SK-N-SH treated with all-trans-retinoic acid at 6 μM for 48 hours (cell line): ENCODE results near the gene HIVEP3.

Experiments
- ATAC-seq: fragments of 200-7000 bp; cut with Tn5 transposase; 3 replicates; pipeline ENCODE4 v1.9.1; 2020; ENCODE audit warnings: mild to moderate bottlenecking, moderate library complexity
- ARNTL ChIP-seq: fragments of 450-650 bp; formaldehyde crosslinking; IDR thresholded peaks from 2 replicates; pipeline ENCODE4 v1.5.0; 2020; ENCODE audit warnings: low read depth, mild to moderate bottlenecking, moderate library complexity, borderline replicate concordance
- BACH2 ChIP-seq: fragments of 250-450 bp; sonication (Bioruptor Pico); IDR thresholded peaks from 2 replicates; pipeline ENCODE4 v1.9.0; 2021; ENCODE audit warnings: mild to moderate bottlenecking, borderline replicate concordance
- CSDC2 ChIP-seq: fragments of 250-450 bp; sonication (Bioruptor Pico); IDR thresholded peaks from 2 replicates; pipeline ENCODE4 v1.5.0; 2020; ENCODE audit warnings: mild to moderate bottlenecking, moderate library complexity
- CSRNP3 ChIP-seq: fragments of 250-450 bp; sonication (Bioruptor Pico); IDR thresholded peaks from 2 replicates; pipeline ENCODE4 v1.5.1; 2021; ENCODE audit warnings: mild to moderate bottlenecking, moderate library complexity
- ESRRG ChIP-seq: fragments of 250-450 bp; sonication (Bioruptor Pico); IDR thresholded peaks from 2 replicates; pipeline ENCODE4 v1.6.1; 2021; ENCODE audit warnings: mild to moderate bottlenecking
- GLIS3 ChIP-seq: fragments of 250-450 bp; sonication (Bioruptor Pico); IDR thresholded peaks from 2 replicates; pipeline ENCODE4 v1.5.0; 2020; ENCODE audit warnings: mild to moderate bottlenecking, moderate library complexity
- ISL1 ChIP-seq: fragments of 250-450 bp; sonication (Bioruptor Pico); IDR thresholded peaks from 2 replicates; pipeline ENCODE4 v2.1.2; 2022; ENCODE audit warnings: mild to moderate bottlenecking, moderate library complexity
- OSR1 ChIP-seq: fragments of 250-450 bp; sonication (Bioruptor Pico); IDR thresholded peaks from 2 replicates; pipeline ENCODE4 v1.8.0; 2022; ENCODE audit warnings: moderate library complexity, mild to moderate bottlenecking, inconsistent platforms
- PATZ1 ChIP-seq: fragments of 250-450 bp; sonication (Bioruptor Pico); IDR thresholded peaks from 2 replicates; pipeline ENCODE4 v1.8.0; 2020; ENCODE audit warnings: mild to moderate bottlenecking, moderate library complexity, borderline replicate concordance
- POU6F1 ChIP-seq: fragments of 250-450 bp; sonication (Bioruptor Pico); IDR thresholded peaks from 2 replicates; pipeline ENCODE4 v1.8.0; 2021; ENCODE audit warnings: low read depth, mild to moderate bottlenecking, moderate library complexity, borderline replicate concordance
- PPARA ChIP-seq: fragments of 250-450 bp; sonication (Bioruptor Pico); IDR thresholded peaks from 2 replicates; pipeline ENCODE4 v1.5.0; 2020; ENCODE audit warnings: mild to moderate bottlenecking, borderline replicate concordance
- RARB ChIP-seq: fragments of 250-450 bp; sonication (Bioruptor Pico); IDR thresholded peaks from 2 replicates; pipeline ENCODE4 v1.8.0; 2021; ENCODE audit warnings: mild to moderate bottlenecking, moderate library complexity
- SNAI2 ChIP-seq: fragments of 250-450 bp; sonication (Bioruptor Pico); IDR thresholded peaks from 2 replicates; pipeline ENCODE4 v1.5.0; 2020; ENCODE audit warnings: mild to moderate bottlenecking, moderate library complexity
- TCF4 ChIP-seq: fragments of 250-450 bp; sonication (Bioruptor Pico); IDR thresholded peaks from 2 replicates; pipeline ENCODE4 v1.8.0; 2021; ENCODE audit warnings: mild to moderate bottlenecking, moderate library complexity, borderline replicate concordance
- TOX ChIP-seq: fragments of 250-450 bp; sonication (Bioruptor Pico); IDR thresholded peaks from 2 replicates; pipeline ENCODE4 v1.8.0; 2021; ENCODE audit warnings: mild to moderate bottlenecking, moderate library complexity, borderline replicate concordance
- TSHZ2 ChIP-seq: fragments of 250-450 bp; sonication (Bioruptor Pico); IDR thresholded peaks from 2 replicates; pipeline ENCODE4 v1.5.0; 2020; ENCODE audit warnings: mild to moderate bottlenecking, moderate library complexity
- ZC3H10 ChIP-seq: fragments of 250-450 bp; sonication (Bioruptor Pico); IDR thresholded peaks from 2 replicates; pipeline ENCODE4 v1.5.1; 2021; ENCODE audit warnings: mild to moderate bottlenecking, moderate library complexity
- ZFP3 ChIP-seq: fragments of 250-450 bp; sonication (Bioruptor Pico); IDR thresholded peaks from 2 replicates; pipeline ENCODE4 v1.5.0; 2020; ENCODE audit warnings: mild to moderate bottlenecking, moderate library complexity
- ZFP30 ChIP-seq: fragments of 450-650 bp; formaldehyde crosslinking; IDR thresholded peaks from 2 replicates; pipeline ENCODE4 v1.5.0; 2022; ENCODE audit warnings: mild to moderate bottlenecking, moderate library complexity
- ZNF565 ChIP-seq: fragments of 450-650 bp; formaldehyde crosslinking; conservative IDR thresholded peaks from 2 replicates; pipeline ENCODE4 v1.5.0; 2020; ENCODE audit warnings: low read depth, mild to moderate bottlenecking, moderate library complexity
- ZNF70 ChIP-seq: fragments of 450-650 bp; formaldehyde crosslinking; IDR thresholded peaks from 2 replicates; pipeline ENCODE4 v1.5.0; 2020; ENCODE audit warnings: mild to moderate bottlenecking, moderate library complexity

The HIVEP3 gene

GRCh38 chr1:41889506-41890414, 29.0 kb downstream of the HIVEP3 start:
- no peak for ATAC-seq
- TF ChIP-seq PPARA (no peak), ZC3H10 (CRISPR knock-in tag) (no peak), TOX (CRISPR knock-in tag) (no peak), POU6F1 (CRISPR knock-in tag) (no peak), CSRNP3 (CRISPR knock-in tag) (no peak), ISL1 (CRISPR knock-in tag) (no peak), PATZ1 (CRISPR knock-in tag) (no peak), ARNTL (CRISPR knock-in tag) (no peak), ESRRG (no peak), CSDC2 (CRISPR knock-in tag) (no peak), ZFP3 (no peak), GLIS3 (CRISPR knock-in tag) (no peak), RARB (CRISPR knock-in tag) (no peak), TCF4 (CRISPR knock-in tag) (no peak), OSR1 (no peak), ZNF70 (no peak), ZFP30 (CRISPR knock-in tag) (no peak), TSHZ2 (CRISPR knock-in tag) (no peak)

- no peak for ATAC-seq
- TF ChIP-seq ESRRG: no peak
- no peak for TF ChIP-seq TCF4 (CRISPR knock-in tag)
- no peak for TF ChIP-seq ZNF565
- TF ChIP-seq RARB (CRISPR knock-in tag): no peak
- TF ChIP-seq TOX (CRISPR knock-in tag): no peak
These were observed 30.0 kb downstream of the HIVEP3 start for GRCh38 chr1:41888756-41889155.

- no peak for ATAC-seq
- TF ChIP-seq RARB (CRISPR knock-in tag) (no peak), ZFP3 (no peak), ARNTL (CRISPR knock-in tag) (no peak), TSHZ2 (CRISPR knock-in tag) (no peak), ZNF565 (no peak), POU6F1 (CRISPR knock-in tag) (no peak), BACH2 (no peak), ZC3H10 (CRISPR knock-in tag) (no peak), CSRNP3 (CRISPR knock-in tag) (no peak), PPARA (no peak), ESRRG (no peak), ISL1 (CRISPR knock-in tag) (no peak), GLIS3 (CRISPR knock-in tag) (no peak), CSDC2 (CRISPR knock-in tag) (no peak), TCF4 (CRISPR knock-in tag) (no peak), SNAI2 (CRISPR knock-in tag) (no peak), ZFP30 (CRISPR knock-in tag) (no peak)
These were observed 31.4 kb downstream of the HIVEP3 start for GRCh38 chr1:41887365-41887764.
